ENCODE results near the gene FGF7.
"Not testable (repeated sequence)": the region's sequence is repeated elsewhere in the genome, so short reads cannot be mapped to it uniquely, and the experiment has no call there.

The FGF7 gene

DNA sequence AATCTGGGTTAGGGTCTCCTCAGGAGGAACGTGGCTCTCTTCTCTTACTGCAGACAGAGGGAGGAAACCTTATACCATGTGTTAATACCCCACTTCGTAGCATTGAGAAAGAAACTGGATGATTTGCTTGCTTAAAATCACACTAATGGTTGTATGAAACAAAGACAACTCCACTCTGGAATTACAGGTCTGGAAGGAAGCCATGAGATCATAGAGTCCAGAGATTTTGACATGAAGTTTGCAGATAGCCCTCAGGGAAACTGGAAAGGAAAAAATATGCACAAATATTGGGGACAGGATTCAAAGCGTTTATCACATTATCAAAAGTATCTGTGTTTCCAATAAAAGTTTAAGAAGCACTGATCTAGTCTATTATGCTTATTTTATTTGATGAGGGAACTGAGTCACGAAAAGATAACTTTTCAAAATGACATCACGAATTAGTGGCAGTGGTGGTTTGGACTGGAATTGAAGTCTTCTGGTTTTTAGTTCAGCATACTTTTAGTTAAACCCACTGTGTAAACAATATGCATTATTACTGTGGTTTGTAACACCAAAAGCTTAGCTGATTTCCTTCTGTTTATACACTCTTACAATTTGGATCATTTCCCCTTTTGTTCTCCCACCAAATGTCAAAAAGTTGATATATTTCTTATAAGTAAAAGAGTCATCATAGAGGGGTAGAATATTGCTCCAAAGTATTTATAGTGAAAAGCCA is 16.8 kb downstream of the FGF7 start:
- no peak for DNase-seq (ENCODE audit: low spot score)

DNA sequence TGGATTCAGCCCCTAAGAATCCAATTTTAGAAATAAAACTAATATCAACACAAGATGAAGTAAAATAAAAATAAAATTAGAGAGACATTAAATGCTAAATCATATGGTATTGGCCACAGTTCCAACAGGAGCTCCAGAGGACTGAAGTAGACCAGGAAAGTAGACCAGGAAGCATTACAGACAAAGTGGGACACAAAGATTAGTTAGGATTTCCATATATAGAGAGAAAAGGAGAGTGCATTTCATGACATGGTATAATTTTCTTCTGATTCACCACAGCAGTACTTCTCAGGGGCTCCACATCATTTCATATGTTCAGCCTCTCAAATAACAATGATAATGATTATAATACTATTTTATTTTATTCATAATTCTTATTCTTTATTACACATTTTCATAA is 18.3 kb downstream of the FGF7 start:
- no peak for DNase-seq (ENCODE audit: low spot score)

DNA sequence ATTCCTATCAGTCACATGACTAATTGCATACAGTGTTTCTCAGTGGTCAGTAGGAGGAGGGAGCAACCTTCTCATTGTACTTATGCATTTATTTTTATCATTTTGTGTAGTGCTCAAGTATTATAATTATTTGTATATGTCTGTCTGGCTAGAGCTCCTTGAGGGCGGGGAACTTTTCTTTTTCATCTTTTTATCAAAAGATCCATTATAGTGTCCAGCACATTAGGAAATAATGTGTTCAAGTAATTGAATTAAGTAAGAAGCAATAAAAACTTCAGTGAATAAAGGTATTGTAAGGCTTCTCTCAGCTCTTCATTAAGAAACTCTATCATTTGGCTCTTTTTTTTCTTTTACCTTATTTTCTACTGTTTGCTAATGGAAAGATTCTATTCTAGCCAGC is 18.8 kb downstream of the FGF7 start:
- no peak for DNase-seq (ENCODE audit: low spot score)

DNA sequence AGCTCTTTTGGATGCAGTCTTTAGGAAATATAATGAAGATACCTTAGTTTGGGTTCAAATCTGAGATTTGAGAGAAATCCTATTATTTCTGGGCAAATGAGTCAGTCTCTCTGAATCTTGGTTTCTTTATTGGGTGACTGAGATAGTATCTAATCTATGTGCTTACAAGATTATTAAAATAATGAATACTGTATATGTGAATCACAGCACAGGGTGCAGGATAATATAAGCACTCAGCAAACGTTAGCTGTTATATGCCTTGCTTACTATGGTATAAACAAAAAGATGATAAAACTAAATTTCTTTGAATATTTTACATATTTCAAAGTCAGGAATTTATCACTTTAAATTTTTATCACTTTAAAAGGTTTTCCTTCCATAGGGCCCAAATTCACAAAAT is 29.6 kb downstream of the FGF7 start:
- no peak for DNase-seq (ENCODE audit: low spot score)

DNA sequence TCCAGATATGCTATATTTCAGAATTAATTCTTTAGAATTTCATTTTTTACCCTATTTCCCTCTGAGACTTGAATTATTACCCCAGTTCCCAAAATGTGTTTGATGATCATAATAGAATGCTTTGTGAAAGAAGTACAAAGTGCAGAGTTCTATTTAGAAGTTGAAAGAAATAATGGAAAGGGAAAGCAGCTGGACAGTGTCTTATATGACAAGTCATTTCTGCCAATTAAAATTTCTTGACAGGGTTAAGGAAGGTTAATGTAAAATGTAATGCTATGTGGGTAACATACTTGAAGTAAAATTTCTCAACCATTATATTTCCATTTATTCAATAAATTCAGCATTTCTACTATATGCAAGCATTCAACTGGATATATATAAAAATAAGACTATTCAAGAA is 33.1 kb downstream of the FGF7 start:
- DNase-seq (ENCODE audit: low spot score) = no peak

DNA sequence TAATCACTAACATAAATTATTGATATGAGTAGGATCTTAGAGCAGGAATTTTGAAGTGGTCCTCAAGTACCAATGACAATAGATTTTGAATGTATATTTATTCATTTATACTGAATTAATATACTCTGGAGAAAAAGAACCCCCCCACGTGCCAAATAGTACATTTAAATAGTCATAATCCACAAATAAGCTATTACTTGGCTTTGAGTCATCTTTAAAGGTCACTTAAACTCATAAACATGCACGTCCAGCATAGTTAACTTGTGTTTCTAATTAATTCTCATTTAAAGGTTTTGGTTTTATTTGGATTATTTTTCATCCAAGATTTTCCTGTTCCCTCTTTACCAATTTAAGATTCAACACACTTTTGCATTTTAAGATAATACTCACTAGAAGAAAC is 35.1 kb downstream of the FGF7 start:
- no peak for DNase-seq (ENCODE audit: low spot score)

DNA sequence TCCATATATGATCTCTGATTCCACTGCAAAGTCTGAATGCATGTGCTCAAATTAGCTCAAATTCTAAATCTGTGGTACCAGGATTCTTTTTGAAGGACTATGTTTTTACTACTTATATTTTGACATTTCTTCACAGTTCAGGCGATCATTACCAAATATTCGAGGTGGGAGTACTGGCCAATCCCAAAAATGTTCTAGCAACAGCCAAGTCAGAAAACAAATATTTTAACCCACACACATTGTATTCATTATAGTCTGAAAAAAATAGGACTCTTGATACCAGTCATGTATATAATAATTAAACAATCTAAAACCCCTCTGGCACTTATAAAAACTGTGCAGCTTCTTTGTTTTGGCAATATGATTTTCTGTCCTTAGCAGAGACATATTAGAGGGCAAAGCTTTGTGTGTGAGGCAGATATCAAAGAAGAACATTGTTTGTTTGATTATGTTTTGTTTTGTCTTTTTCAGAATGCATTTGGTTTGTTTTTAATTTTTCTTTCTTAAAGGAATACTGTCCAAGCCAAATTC is 37.4 kb downstream of the FGF7 start:
- DNase-seq (ENCODE audit: low spot score) = no peak

DNA sequence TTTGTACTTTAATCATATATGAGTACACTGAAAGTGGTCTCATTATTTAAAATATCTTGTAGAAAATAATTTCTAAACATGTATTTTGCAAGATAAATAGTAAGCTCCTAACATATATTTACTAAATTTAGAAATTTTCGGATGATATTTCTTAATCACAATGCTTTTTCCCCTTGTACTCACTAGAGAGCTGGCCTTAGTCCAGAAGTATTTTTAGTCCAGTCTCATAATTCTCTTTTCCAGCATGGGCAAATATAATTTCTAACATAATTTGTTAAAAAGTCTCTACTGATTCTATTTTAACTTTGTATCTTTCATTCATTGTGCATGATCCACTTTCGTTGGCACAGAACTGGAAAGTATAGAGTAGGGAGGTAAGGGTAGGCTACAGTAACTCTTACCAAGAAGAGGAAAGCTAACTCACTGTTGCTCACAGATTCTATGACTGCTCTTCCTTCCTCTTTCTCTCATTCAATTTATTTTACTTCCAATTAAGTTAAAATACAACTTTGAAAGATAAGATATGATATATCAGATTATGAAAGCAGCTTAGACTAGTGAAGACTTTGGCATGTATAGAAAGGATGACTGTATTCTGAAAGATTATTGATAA is 39.3 kb downstream of the FGF7 start:
- no peak for DNase-seq (ENCODE audit: low spot score)

DNA sequence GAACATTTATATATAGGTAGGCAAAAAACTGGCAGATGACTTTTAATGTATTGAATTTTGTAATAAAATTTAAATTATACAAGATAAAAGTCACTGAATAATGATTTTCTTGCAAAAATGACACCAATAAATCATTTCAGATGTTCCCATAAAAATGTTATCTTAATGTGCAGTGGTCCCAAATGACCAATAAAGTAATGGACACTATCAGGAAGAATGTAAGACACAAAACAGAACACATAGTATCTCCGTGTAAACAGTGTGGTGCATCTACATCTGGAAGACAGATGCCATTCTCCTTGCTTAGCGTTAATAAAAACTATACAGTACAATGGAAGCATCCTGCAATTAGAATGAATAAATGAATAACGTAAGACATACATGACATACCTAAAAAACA is 41.5 kb downstream of the FGF7 start:
- no peak for DNase-seq (ENCODE audit: low spot score)

DNA sequence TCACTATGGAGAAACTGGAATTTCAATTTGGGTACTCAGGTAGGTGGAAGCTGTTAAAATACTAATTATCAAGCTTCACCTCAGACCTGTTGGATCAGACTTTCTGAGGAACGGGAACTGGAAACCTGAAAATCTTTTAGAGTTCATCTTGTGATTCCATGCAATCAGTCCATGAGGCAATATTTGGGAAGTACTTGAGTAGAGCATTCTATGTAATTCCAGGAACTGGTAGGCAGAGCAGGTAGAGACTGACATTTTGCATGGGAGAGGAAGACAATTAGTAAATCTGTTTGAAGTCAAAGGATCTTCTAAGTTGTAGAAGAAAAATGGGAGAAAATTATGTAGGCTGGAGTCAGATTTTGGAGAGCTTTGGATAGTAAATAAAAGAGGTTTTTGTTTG is 43.1 kb downstream of the FGF7 start:
- DNase-seq (ENCODE audit: low spot score) = no peak

DNA sequence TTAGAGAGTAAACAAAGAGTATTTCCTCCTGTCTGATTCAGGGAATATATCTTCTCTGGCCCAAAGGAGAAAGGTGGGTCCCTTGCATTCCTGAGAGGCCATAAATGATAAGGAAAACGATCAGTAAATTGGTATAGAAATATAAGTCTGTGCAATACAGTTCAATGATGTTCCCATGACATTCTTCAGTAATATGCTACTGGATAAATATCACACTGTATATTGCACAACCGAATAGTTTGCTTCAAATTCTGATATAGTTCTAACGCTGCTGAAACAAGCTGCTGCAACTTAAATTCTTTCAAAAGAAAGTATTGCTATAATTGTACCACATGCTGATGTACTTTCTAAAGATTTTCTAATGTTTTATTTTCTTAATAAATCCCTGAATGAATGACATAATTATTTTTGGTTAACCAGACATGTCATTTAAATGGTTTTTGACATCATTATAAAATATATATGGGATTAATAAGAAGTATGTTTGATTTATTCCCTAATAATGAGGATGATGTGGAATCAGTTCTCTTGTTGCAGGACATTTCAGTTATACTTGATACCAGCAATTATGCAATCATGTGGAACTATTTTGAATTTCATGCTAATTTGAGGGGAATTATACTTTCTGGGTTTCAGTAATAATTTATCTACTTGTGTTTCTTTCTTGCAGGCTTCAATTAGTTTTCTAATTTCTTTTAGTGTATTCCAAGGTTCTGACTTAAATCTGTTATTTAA is 44.9 kb downstream of the FGF7 start:
- no peak for DNase-seq (ENCODE audit: low spot score)

DNA sequence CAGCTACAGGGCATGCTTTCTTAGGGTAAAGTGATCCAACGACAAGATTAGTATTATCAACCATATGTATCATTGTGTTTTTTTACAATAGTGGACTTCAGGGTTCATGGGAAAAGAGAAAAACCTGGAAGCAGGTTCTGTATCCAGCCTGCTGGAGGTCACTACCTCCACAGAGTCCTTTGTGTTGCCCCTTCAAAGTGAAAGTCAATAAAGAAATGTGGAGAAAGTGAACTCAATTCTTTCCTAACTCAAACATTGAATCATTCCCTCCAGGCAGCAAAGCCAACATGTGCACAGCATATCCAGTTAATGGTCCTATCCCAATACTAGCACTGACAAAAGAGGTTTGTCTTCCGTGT is 45.4 kb downstream of the FGF7 start:
- DNase-seq (ENCODE audit: low spot score) = no peak

DNA sequence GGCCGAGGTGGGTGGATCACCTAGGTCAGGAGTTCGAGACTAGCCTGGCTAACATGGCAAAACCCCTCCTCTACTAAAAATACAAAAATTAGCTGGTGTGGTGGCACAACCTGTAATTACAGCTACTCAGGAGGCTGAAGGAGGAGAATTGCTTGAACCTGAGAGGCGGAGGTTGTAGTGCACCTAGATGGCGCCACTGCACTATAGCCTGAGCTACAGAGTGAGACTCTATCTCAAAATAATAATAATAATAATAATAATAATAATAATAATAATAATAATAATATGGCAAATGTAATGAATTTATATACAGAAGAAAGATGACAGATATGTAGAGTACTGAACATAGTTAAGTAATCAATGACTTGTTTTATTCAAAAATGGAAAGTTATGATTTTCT is 48.2 kb downstream of the FGF7 start:
- DNase-seq (ENCODE audit: low spot score) = peak; percentile 20

DNA sequence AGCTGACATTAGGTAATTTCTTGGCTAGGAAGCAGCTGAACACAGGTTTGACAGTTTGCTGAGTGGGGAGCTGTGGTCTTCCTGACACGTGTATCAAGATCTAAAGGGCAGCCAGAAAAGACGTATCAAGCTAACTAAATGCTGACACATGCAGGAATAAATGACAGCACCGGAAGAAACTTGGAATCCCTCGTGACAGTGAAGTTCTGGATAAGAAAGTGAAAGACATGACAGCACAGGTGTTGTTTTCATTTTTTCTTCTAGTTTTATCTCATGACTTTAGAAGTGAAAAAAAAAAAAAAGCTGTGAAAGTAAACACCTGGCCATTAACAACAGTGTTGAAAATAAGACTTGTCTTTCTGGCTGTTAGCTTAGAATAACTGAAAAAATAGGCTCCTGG is 48.7 kb downstream of the FGF7 start:
- no peak for DNase-seq (ENCODE audit: low spot score)

DNA sequence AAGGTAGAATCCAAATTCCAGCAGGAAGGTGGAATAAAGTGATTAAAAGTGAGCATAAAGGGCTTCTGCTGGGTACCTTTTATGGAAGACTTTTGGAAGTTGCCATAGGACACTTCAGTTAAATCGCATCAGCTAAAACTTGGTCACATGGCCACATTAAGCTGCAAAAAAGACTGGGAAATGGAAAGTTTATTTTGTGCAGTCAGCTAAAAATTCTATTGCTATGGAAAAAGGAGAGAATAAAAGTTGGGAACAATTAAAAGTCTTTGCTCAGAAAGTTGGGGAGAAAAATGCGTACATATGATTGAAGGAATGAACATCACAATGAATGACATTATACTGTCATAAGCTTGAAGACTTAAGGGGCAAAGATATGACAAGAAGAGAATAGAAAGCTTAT is 49.3 kb downstream of the FGF7 start:
- DNase-seq (ENCODE audit: low spot score) = no peak

DNA sequence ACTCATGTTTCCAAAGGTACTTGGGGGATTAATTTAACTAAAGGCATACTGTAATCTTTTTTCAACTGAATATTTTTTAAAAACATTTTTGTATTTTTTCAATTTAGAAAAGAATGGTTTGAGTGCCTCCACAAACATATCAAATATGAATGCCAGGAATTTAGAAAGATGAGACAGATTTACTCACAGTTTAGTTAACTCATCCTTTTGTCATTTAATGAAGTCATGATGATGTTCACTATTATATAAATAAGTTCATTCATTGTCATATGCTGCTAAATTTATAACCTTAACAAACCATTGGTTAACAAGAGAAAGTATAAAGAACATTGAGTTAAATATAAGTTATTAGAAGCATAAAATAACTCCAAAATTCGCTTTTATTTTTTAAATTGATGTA is 50.0 kb downstream of the FGF7 start:
- DNase-seq (ENCODE audit: low spot score) = no peak

DNA sequence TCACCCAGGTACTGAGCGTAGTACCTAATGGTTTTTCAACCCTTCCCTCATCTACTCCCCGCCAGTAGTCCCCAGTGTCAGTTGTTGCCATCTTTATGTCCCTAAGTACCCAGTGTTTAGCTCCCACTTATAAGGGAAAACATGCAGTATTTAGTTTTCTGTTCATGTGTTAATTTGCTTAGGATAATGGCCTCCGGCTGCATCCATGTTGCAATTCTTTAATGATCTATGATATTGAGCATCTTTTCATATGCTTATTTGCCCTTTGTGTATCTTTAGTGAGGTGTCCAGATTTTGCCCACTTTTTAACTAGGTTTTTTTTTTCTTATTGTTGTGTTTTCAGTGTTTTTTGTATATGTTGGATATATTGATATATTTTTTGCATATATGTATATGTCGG is 55.0 kb downstream of the FGF7 start:
- not testable (repeated sequence) for DNase-seq (ENCODE audit: low spot score)

DNA sequence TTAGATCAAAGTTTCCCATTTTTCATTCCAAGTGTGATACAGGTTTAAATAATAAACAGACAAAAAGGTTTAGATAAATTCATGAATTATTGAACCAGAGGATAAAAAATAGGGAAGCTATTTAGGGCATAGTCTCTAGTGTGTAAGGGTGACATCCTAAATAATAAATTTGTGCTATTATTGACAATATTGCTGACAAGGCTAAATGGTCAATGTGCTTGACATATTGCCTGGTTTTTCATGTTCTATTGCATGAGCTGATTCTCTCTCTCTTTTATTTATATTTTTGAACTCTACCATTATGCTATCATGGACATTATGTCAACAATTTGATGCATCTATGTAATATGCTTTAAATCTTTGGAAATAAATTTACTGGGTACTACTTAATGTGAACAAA is 55.9 kb downstream of the FGF7 start:
- not testable (repeated sequence) for DNase-seq (ENCODE audit: low spot score)

DNA sequence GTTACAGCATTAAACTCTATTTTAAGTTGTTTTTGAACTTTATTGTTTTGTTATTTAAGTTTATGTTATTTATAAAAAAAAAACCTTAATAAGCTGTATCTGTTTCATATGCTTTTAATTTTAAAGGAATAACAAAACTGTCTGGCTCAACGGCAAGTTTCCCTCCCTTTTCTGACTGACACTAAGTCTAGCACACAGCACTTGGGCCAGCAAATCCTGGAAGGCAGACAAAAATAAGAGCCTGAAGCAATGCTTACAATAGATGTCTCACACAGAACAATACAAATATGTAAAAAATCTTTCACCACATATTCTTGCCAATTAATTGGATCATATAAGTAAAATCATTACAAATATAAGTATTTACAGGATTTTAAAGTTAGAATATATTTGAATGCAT is 62.4 kb downstream of the FGF7 start:
- DNase-seq (ENCODE audit: low spot score) = not testable (repeated sequence)

DNA sequence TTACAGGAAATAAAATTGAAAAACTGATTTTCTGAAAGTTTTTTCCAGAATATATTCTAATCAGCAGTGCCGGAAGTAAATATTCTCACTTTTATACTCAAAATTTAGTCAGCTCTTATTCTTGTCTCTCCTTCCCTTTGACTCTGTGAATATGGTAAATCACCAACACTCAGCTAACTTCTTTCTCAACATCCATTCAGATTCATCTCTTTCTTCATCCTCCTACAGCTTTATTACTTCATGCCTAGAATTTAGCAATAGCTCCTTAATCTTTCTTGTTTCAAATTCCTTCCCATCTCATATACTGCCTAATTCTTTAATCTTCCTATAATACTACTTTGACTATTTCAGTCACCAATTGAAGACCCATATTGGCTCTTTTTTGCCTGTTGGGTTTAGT is 67.9 kb downstream of the FGF7 start:
- no peak for DNase-seq (ENCODE audit: low spot score)

DNA sequence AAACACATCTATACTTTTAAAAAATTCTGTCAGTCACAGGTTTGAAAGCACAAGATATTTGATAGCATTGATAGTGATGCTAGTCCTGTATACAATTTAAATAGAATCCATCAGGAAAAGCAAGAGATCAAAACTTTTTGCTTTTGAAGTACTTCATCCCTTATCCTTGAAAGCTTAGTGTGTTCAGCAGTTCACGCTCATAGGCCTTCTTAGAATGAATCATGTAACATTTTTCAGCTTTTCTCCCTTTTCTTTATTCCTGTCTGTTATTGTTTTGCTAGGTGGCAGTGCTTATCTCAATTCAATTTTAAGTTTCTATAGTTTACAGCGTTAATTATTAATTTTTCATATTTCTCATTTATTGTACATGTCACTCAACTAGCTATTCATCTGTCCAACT is 69.1 kb downstream of the FGF7 start:
- no peak for DNase-seq (ENCODE audit: low spot score)

DNA sequence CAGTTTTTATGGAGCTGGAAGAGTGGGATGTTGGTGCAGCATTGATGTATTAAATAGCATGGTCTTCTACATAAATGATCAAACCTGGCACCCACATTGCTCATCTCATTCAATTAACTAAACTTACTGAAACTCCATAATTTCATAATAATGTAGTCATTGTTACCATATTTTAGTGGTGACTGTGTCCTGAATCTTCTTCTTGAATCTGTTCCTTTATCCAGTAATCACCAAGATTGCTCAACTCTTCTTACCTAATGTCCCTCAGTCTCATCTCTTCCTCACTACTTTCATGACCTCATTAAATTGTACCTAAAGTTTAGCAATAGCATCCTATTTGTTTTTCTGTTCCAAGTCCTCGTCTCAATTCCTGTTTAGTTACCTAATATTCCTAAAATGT is 69.8 kb downstream of the FGF7 start:
- DNase-seq (ENCODE audit: low spot score) = no peak

DNA sequence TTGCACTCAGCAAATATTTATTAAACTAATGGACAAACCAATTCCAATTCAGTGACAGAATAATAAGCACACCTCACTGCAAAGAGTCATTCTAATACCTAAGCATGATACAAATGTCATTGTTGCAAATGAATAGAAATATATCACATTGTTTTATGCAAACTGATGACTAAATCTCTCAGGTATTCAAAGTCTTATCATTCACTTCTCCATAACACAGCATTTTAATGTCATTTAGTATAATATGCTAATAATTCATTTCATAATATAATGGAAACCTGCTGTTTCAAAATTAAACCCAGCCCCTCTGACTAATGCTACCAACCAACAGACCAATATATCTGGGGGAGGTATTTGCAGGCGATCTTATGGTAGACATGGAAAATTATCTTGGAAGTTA is 71.8 kb downstream of the FGF7 start:
- no peak for DNase-seq (ENCODE audit: low spot score)
